ENCODE data around the gene KCNJ12.

DNA sequence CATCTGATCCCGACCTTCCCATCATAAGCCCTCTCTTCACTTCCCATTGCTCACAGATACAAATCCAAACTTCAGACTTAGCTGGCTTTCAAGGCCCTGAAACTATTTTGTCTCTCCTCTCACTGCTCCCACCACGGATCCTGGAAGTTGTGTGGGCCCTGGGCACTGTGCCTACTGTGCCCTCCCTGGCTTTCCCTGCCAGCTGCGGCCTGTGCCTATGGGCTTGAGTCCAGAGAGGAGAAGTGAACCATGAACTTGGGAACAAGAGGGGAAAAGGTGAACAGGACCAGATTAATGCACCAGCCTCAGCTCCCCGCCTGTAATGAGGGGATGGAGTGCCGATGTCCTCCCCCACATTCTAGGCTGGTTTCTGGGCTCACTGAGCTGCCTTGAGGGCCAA lies 18.9 kb upstream of the KCNJ12 start:
- no peak for TF ChIP-seq CTCF (IDR thresholded peaks at IDR 0.05 in 4 of 5, conservative IDR thresholded peaks at IDR 0.05 in 1 of 5)
- no peak for TF ChIP-seq POLR2A (IDR thresholded peaks at IDR 0.05)

Measured in gastrocnemius medialis (tissue), 4 donors.